Loucy (cell line): Measurements from ENCODE around the gene TCEAL1.

Experiments used
- CTCF ChIP-seq: fragments of 200-600 bp; sonication (generic); conservative IDR thresholded peaks from 2 replicates; pipeline ENCODE4 v1.5.1; 2014; ENCODE audit warnings: mild to moderate bottlenecking, antibody characterized with exemption, low read length
- EZH2phosphoT487 ChIP-seq: fragments of 200-600 bp; IDR thresholded peaks from 2 replicates; pipeline ENCODE4 v1.6.1; 2018; ENCODE audit warnings: antibody characterized with exemption, mild to moderate bottlenecking, moderate library complexity, borderline replicate concordance

GRCh38 chrX:103610282-103610681 is 18.5 kb upstream of the TCEAL1 start:
- TF ChIP-seq CTCF (no peak), EZH2phosphoT487 (no peak)
